Activated CD4-positive, alpha-beta memory T cell treated with anti-CD3 and anti-CD28 coated beads for 36 hours (primary cell): ENCODE results near the gene LEUTX. TPM values are rescaled to one million over a fixed set of nuclear protein-coding genes. Genes with fewer than 3 reads are reported as not detected.

ENCODE experiments used
- CTCF ChIA-PET: fragments of 350-600 bp; sonication (Branson Sonifier 250); formaldehyde crosslinking; loops from one replicate; lab custom pipeline; 2021; ENCODE audit warnings: antibody characterized with exemption, inconsistent platforms; lab: Charles Lee
- POLR2A ChIA-PET: fragments of 350-600 bp; sonication (Branson Sonifier 250); formaldehyde crosslinking; loops from one replicate; lab custom pipeline; 2021; ENCODE audit warnings: antibody characterized with exemption; lab: Charles Lee
- DNase-seq: peaks from one replicate; pipeline ENCODE4 v3.0.0-alpha.2; 2020
- H3K27ac Mint-ChIP-seq: one replicate; pipeline ENCODE4 v1.8.0; 2021; ENCODE audit warnings: mixed read lengths
- H3K27me3 Mint-ChIP-seq: one replicate; pipeline ENCODE4 v1.8.0; 2021; ENCODE audit warnings: mixed read lengths
- H3K36me3 Mint-ChIP-seq: one replicate; pipeline ENCODE4 v1.8.0; 2021; ENCODE audit warnings: mixed read lengths
- H3K4me1 Mint-ChIP-seq: one replicate; pipeline ENCODE4 v1.8.0; 2021; ENCODE audit warnings: low read depth, mixed read lengths
- H3K4me3 Mint-ChIP-seq: one replicate; pipeline ENCODE4 v1.8.0; 2021; ENCODE audit warnings: mild to moderate bottlenecking, mixed read lengths
- H3K9me3 Mint-ChIP-seq: one replicate; pipeline ENCODE4 v1.8.0; 2021; ENCODE audit warnings: mixed read lengths
- intact Hi-C: fragments of 100-400 bp; cut with micrococcal nuclease; formaldehyde crosslinking; loops from one replicate; pipeline ENCODE4 v1.15.1; 2023
- total RNA-seq, 2 experiments: library from RNA; stranded (reverse); gene quantifications; one replicate each; pipeline ENCODE4 v1.2.3, GENCODE V29; 2021

The LEUTX gene
- total RNA-seq, 2 experiments from 2014 or later = not detected

DNA sequence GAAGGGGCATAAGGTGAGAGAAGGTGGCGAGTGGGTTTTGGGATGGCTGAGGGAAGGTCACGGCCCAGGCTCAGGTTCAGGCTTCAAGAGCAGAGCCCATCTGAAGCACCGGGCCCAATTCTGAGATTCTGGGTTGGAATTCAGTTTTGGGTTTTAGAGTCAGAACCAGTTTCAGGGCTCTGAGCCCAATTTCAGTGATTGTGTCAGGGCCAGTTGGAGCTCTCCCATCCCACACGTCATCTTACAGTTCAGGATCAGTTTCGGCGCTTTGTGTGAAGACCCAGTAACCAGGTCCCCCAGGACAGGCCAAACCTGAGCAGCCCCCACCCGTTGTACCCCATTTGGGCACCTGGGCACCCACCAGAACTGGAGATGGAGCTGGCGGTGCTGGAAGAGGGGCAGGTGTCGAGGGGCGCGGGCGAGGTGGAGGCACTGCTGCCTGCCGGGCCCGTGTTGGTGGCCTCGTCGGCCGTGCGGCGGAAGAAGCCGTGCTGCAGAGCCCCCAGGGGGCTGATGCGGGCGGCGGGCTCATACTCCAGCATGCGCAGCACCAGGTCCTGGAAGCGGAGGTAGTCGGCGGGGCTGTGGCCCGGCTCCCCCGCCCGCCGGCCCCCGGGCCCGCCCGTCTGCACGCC is 47.8 kb downstream of the LEUTX start:
- H3K27me3 Mint-ChIP-seq = no peaks in the 10 kb centered on the region
- H3K36me3 Mint-ChIP-seq = peaks cover 26% of the 10 kb centered on the region
- H3K27ac Mint-ChIP-seq = no peak overlapping the region
- intact Hi-C loops = no loop called here
- H3K4me1 Mint-ChIP-seq = peaks cover 8% of the 10 kb centered on the region
- DNase-seq = no peak
- no peaks in the 10 kb centered on the region for H3K9me3 Mint-ChIP-seq
- POLR2A ChIA-PET = no interaction called here
- H3K4me3 Mint-ChIP-seq = no peak overlapping the region
- CTCF ChIA-PET = interaction anchor here (2.9 kb wide), 1 partner anchor 17 kb away, joined by 11 read pairs; no protein-coding TSS in a partner anchor

DNA sequence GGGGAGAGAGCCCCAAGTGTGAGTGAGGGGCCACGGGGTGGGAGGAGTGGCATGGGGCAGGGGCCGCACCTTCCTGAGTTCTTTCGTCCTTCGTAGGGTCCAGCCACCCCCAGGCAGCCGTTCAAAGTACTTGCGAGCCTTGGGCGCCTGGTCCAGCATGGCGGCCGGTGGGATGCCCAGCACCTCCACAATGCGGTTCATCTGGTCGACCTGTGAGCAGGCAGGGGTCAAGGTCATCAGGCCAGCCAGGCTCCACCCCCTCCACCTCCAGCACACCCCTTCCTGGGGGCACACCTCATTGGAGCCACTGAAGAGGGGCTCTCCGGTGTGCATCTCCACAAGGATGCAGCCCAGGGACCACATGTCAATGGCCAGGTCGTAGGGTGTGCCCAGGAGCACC is 48.6 kb downstream of the LEUTX start:
- H3K36me3 Mint-ChIP-seq = peaks cover 26% of the 10 kb centered on the region
- POLR2A ChIA-PET = no interaction called here

DNA sequence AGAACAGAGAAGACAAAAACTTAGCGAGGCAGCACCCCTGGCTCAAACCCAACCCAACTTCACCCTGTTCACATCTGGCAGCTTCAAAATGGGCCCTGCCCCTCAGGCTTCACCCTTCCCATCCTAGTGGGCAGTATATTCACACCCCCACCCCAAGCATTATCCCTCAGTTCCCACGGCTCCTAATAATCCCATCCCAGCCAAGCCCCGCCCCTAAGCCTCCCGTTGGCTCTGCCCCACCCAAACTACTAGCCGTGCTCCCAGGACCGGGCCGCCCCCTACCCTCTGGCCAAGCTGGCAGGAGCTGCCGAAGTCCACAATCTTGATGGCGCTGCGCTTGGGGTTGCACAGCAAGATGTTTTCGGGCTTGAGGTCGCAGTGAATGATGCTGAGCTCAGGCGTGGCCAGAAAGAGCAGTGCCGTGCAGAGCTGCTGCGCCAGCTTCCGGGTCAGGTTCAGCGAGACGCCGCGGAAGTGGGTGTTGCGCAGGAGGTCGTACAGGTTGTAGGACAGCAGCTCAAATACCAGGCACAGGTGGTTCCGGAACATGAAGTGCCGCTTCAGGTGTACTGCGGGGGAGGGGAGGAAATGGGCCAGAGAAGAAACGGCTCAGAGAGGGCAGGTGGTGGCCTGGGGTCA is 49.5 kb downstream of the LEUTX start:
- intact Hi-C loops = no loop called here
- H3K9me3 Mint-ChIP-seq = no peaks in the 10 kb centered on the region
- peak overlapping the region; percentile 48 for H3K4me3 Mint-ChIP-seq
- H3K4me1 Mint-ChIP-seq = peaks cover 21% of the 10 kb centered on the region
- no peak for DNase-seq
- ChIA-PET POLR2A (interaction anchor here (1.2 to 1.3 kb wide), 2 partner anchors 17 to 18 kb away, joined by 5 read pairs; partner anchors contain the start of gene FBL), CTCF (interaction anchor here (0.8 to 1.9 kb wide), 2 partner anchors 15 to 35 kb away, joined by 3 to 9 read pairs; no protein-coding TSS in a partner anchor)
- no peaks in the 10 kb centered on the region for H3K27me3 Mint-ChIP-seq
- H3K27ac Mint-ChIP-seq = peak overlapping the region; percentile 63
- peaks cover 26% of the 10 kb centered on the region for H3K36me3 Mint-ChIP-seq

More for the DNA sequence above, 48.6 kb downstream of the LEUTX start:
- Mint-ChIP-seq H3K27me3 (no peaks in the 10 kb centered on the region), H3K4me3 (no peak overlapping the region), H3K27ac (no peak overlapping the region), H3K9me3 (no peaks in the 10 kb centered on the region), H3K4me1 (peaks cover 13% of the 10 kb centered on the region)
- CTCF ChIA-PET = interaction anchor here (1.9 kb wide), 1 partner anchor 16 kb away, joined by 9 read pairs; no protein-coding TSS in a partner anchor
- intact Hi-C loops = no loop called here
- DNase-seq = no peak

DNA sequence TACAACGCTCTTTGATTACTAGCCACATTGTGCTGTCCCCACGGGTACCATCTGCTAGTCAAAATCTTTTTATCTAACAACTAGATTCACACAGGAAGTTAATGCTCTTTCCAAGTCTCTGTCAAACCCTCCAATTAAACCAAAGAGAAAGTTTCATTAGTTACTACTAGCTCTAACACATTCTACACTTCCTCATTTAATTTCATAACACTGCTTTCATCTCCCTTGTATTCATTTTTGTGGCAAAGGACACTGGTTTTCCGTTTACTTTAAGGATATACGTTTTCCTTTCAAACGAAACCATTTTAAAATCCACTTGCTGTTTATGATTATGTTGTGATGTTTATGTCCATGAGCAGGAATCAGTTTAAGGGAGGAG is 50.0 kb downstream of the LEUTX start:
- peaks cover 21% of the 10 kb centered on the region for H3K4me1 Mint-ChIP-seq
- H3K4me3 Mint-ChIP-seq = peak overlapping the region; percentile 48
- DNase-seq = no peak
- intact Hi-C loops = no loop called here
- ChIA-PET CTCF (interaction anchor here (0.9 to 1.9 kb wide), 2 partner anchors 15 to 36 kb away, joined by 3 to 9 read pairs; no protein-coding TSS in a partner anchor), POLR2A (interaction anchor here (1.2 to 1.3 kb wide), 2 partner anchors 16 to 18 kb away, joined by 5 read pairs; partner anchors contain the start of gene FBL)
- peaks cover 26% of the 10 kb centered on the region for H3K36me3 Mint-ChIP-seq
- H3K9me3 Mint-ChIP-seq = no peaks in the 10 kb centered on the region
- H3K27me3 Mint-ChIP-seq = no peaks in the 10 kb centered on the region
- peak overlapping the region; percentile 63 for H3K27ac Mint-ChIP-seq

DNA sequence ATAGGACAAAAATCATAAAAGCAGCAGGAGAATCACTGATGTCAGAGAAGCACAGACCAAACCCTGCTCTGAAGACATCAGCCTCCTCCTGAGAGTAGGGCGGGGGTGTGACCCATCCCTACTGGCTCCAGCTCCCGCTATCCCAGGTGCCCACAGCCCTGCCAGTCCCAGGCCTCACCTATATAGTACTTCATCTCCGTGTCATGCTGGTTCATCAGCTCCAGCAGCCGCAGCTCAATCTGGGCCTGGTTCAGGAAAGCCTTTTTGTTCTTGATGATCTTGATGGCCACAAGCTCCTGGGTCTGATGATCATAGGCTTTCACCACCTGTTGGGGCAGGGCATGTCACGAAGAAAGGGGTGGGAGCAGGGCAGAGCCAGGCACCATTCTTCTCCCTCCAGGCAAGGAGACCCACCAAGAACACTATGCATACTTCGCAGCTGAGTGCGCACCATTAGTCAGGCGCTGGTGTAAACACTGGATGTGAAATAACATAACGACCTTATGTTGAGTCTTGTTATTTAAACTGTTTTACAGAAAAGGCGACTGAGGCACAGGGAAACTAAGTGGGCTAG is 51.1 kb downstream of the LEUTX start:
- peaks cover 29% of the 10 kb centered on the region for H3K4me1 Mint-ChIP-seq
- H3K27ac Mint-ChIP-seq = no peak overlapping the region
- no peaks in the 10 kb centered on the region for H3K27me3 Mint-ChIP-seq
- CTCF ChIA-PET = interaction anchor here (0.9 to 1.2 kb wide), 2 partner anchors 37 to 155 kb away, joined by 3 read pairs; no protein-coding TSS in a partner anchor
- intact Hi-C loops = no loop called here
- H3K4me3 Mint-ChIP-seq = no peak overlapping the region
- no peak for DNase-seq
- H3K9me3 Mint-ChIP-seq = no peaks in the 10 kb centered on the region
- POLR2A ChIA-PET = no interaction called here
- peaks cover 34% of the 10 kb centered on the region for H3K36me3 Mint-ChIP-seq

DNA sequence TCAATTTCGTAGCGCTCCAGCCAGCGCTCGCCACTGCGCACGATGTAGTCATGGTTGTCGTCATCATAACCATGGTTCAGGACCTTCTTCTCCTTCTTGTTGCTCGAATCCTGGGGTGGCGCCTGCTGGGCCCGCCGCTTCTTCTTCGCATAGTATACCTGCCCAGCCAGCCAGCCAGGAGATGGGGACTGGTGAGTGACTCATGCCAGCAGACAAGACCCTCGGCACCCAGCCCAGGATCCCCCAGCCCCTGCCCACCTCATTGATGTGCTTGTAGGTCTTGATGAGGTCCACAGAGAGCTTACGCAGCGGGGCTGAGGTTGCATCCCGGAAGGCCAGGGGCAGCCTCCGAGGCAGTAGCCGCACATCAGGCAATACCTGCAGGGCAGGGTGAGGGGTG is 51.8 kb downstream of the LEUTX start:
- Mint-ChIP-seq H3K4me3 (no peak overlapping the region), H3K27me3 (no peaks in the 10 kb centered on the region), H3K27ac (no peak overlapping the region), H3K9me3 (no peaks in the 10 kb centered on the region), H3K36me3 (peaks cover 36% of the 10 kb centered on the region), H3K4me1 (peaks cover 29% of the 10 kb centered on the region)
- ChIA-PET POLR2A (no interaction called here), CTCF (interaction anchor here (1.2 kb wide), 1 partner anchor 156 kb away, joined by 3 read pairs; no protein-coding TSS in a partner anchor)
- no peak for DNase-seq
- intact Hi-C loops = no loop called here

DNA sequence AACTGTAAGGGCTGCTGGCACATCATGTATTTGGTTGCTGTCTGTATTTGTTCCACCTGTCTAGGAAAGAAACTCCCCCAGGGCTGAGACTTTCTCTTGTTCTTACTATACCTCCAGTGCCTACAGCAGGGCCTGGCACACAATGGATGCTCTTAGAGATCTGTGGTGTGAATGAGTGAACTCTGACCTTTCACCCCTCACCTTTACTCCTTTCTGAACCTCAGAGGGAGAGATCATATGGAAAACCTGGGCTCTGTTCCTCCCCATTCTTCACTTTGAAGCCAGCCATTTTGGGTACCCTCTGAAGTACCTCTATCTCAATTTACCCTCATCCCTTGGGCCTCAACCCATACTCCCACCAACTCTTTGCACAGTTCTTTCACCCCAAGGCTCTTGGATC is 52.2 kb downstream of the LEUTX start:
- H3K9me3 Mint-ChIP-seq = no peaks in the 10 kb centered on the region
- POLR2A ChIA-PET = no interaction called here
- peaks cover 29% of the 10 kb centered on the region for H3K4me1 Mint-ChIP-seq
- H3K36me3 Mint-ChIP-seq = peaks cover 36% of the 10 kb centered on the region
- H3K27ac Mint-ChIP-seq = peak overlapping the region; percentile 6
- DNase-seq = no peak
- no peak overlapping the region for H3K4me3 Mint-ChIP-seq
- no peaks in the 10 kb centered on the region for H3K27me3 Mint-ChIP-seq
- CTCF ChIA-PET = no interaction called here
- intact Hi-C loops = no loop called here

DNA sequence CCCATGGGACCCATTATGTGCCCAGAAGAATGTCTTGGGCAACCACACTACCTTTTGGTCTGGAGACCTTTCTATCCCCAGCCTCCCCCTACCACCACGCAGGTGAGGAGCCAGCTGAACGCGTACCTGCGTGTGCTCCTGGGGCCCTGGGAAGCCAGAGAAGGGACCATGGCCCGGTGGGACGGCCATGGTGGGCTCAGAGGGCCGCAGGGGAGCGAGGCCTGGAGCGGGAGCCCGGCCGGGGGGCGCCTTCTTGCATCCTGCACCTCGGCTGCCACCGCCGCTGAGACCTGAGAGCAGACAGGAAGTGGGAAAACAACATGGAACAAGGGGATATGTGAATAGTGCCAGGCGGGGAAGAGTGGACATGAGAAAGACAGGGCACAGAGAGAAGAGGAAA is 53.0 kb downstream of the LEUTX start:
- Mint-ChIP-seq H3K27ac (peak overlapping the region; percentile 53), H3K27me3 (no peaks in the 10 kb centered on the region), H3K4me1 (peaks cover 29% of the 10 kb centered on the region), H3K36me3 (peaks cover 44% of the 10 kb centered on the region), H3K9me3 (no peaks in the 10 kb centered on the region), H3K4me3 (no peak overlapping the region)
- DNase-seq = no peak
- CTCF ChIA-PET = no interaction called here
- POLR2A ChIA-PET = no interaction called here
- intact Hi-C loops = no loop called here

DNA sequence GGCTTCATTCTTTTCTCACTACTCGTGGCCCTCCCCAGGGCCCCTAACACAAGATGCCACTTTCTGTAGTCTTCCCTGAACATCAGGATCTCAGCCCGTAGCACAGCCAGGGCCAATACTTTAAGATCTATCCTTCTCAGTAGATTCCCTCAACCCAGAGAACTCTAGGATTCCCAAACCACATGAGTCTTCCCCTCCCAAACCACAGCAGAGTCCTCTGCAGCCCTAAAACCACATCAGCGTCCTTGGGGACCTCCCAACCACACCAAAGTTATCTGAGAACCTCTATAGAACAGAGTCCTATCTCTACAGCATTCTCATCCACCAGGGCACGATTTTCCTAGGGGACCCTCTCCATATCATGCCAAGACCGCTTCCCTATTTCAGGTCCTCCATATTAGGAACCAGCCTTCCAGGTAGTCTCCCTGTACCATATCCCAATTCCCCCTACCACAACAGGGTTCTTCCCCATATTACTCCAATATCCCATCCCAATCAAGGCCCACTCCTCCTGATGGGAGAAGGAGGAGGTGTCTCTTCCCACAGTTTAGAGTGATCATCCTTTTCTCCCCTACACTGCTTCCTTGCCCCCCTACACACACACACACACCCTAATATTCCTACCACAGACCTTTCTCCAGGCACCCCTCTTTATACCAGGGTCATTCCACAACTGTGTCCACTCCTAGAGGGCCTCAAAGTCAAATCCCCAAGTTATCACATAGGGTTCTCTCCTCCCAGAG is 53.9 kb downstream of the LEUTX start:
- DNase-seq = no peak
- ChIA-PET CTCF (interaction anchor here (1.4 to 2.2 kb wide), 2 partner anchors 12 to 139 kb away, joined by 4 to 56 read pairs; partner anchors contain the start of genes FBL and PSMC4), POLR2A (interaction anchor here (2.1 kb wide), 2 partner anchors 8 to 13 kb away, joined by 9 to 20 read pairs; partner anchors contain the start of gene FBL)
- peaks cover 51% of the 10 kb centered on the region for H3K36me3 Mint-ChIP-seq
- intact Hi-C loops = loop anchor here (1.0 kb wide), 2 partner anchors 8 to 14 kb away; partner anchors contain the start of gene FBL
- no peaks in the 10 kb centered on the region for H3K27me3 Mint-ChIP-seq
- no peaks in the 10 kb centered on the region for H3K9me3 Mint-ChIP-seq
- peak overlapping the region; percentile 58 for H3K4me3 Mint-ChIP-seq
- peaks cover 29% of the 10 kb centered on the region for H3K4me1 Mint-ChIP-seq
- H3K27ac Mint-ChIP-seq = peak overlapping the region; percentile 53

DNA sequence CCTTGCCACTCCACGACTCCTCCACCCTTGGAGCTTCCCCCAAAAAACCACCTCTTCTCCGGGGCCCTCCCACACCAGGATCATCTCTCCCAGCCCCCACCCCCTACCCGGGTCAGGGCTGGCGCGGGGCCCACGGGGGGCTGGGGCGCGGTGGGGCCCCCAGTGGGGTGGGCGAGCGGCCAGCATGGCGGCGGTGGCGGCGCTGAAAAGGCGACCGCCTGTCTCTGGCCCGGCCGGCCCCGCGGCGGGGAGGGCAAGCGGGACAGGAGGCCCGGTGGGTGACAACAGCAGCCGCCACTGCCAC is 54.5 kb downstream of the LEUTX start:
- peak overlapping the region; percentile 58 for H3K4me3 Mint-ChIP-seq
- no peaks in the 10 kb centered on the region for H3K27me3 Mint-ChIP-seq
- peaks cover 29% of the 10 kb centered on the region for H3K4me1 Mint-ChIP-seq
- intact Hi-C loops = loop anchor here (1.0 kb wide), 2 partner anchors 9 to 13 kb away; partner anchors contain the start of gene FBL
- peaks cover 52% of the 10 kb centered on the region for H3K36me3 Mint-ChIP-seq
- no peak for DNase-seq
- H3K9me3 Mint-ChIP-seq = no peaks in the 10 kb centered on the region
- CTCF ChIA-PET = interaction anchor here (1.3 to 2.2 kb wide), 4 partner anchors 11 to 160 kb away, joined by 3 to 56 read pairs (median 4); partner anchors contain the start of genes FBL and PSMC4
- peak overlapping the region; percentile 40 for H3K27ac Mint-ChIP-seq
- POLR2A ChIA-PET = interaction anchor here (1.3 to 2.1 kb wide), 4 partner anchors 8 to 137 kb away, joined by 4 to 20 read pairs (median 8); partner anchors contain the start of genes FBL and PSMC4
